Hematopoietic multipotent progenitor cell treated with erythropoietin and hydrocortisone succinate and interleukin-3 and kit ligand, for 17 days (in vitro differentiated cells): ENCODE data around the gene CDAN1.

Experiments used
- DNase-seq: peaks from one replicate; pipeline ENCODE4 v3.0.0-alpha.2; 2015; ENCODE audit warnings: low spot score

CDAN1 gene

DNA sequence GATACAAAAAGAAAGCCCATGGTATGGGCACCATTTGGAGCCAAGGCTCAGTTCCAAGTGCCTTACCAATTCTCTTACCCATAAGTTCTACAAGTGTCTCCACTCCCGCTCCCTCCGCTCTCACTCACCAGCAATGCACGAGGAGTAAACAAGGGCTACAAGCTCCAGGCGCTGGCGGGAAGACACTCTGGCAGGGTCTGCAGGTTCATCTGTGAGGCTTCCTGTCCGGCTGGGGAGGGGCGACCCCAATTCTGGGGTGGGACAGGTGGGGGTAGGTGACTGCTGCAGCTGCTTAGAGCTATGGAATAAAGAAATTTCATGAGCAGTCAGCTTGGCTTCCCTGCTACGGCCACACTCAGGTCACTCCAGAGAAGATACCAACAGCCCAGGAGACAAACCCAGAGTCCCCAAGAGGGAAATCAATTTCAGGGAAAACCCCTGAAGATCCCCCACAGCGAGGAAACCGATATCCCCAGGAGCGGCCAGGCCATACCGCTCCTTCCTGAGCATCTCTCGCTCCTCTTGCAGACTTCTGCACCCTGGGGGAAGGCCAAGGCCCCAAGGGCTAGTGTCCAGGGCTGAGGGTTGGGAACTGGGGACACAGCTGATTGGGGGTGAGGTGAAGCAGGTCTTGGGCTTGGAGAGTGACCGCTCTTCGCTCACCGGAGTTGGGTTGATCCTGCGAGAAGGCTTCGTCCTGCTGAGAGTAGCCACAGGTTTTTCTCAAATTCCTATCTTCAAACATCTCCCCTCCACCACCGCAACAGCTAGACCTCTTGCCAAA lies 1.4 kb downstream of the CDAN1 start:
- no peak for DNase-seq

DNA sequence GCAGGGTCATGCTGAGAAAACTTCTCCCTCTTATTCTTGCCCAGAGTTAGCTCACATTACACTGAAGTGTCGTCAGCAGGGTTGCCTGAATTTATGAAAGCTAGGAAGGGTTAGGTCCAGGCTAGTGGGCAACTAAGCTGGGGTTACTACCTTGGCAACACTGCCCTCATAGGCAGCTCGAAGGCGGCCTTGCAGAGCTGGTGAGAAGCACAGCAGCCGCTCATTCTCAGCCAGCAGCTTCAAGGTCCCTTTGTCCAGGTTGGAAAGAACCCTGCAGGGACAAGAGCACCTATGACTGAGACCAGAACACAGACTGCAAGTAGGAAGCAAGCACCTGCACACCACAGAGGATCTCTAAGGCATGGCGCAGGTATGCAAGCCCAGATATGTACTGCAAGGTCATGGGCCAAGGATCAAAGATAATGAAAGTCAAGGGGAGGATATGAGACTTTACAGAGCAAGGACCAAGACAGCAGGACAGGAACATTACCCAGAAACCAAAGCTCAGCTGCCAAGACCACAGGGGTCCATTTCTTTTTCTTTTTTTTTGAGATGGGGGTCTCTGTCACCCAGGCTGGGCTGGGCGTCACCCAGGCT lies 2.8 kb downstream of the CDAN1 start:
- no peak for DNase-seq

DNA sequence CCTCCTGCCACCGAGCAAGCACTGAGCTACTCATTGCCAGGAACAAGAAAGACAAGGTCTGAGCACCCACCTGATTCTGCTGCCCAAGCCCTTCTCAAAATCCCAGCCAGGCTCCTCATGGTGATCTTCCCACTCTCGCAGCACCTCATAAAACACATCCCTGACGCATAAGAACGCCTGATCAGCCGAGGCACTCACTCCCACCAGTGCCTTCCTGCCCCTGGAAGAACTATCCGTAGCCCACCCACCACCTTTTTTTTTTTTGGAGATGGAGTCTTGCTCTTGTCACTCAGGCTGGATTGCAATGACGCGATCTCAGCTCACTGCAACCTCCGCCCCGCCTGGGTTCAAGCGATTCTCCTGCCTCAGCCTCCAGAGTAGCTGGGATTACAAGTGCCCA lies 3.9 kb downstream of the CDAN1 start:
- no peak for DNase-seq

DNA sequence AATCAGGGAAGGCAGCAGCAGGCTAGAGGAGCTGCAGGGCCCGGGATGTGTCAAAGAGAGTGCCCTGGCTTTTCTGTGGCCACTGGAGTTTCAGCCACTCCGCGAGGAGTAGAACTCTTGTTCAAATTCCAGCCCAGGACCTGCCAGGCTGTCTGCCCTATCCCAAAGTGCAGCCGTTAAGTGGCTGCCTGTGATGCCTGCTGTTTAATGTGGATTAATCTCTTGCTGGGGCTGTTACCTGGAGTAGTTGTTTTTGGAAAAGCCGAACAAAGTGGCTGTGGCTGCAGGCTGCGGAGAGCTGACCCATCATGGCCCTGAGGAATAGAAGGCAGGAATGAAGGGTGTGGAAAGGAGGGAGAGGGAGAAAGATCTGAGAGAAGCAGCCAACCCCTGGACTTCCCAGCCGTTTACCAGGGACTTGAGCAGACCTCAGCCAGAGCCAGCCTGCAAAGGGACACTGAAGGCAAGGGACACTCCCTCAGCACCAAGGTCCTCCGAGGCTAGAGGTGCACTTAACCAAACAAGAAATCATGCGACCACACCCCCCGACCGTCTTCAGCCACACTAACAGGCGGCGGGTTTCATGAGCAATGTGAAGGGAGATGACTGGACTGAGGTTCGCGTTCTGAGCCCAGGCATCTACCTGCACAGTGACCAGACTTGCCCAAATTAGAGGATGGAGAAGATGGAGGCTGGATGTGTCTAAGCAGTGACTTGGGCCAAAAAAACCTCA lies 4.7 kb downstream of the CDAN1 start:
- DNase-seq, result no peak

DNA sequence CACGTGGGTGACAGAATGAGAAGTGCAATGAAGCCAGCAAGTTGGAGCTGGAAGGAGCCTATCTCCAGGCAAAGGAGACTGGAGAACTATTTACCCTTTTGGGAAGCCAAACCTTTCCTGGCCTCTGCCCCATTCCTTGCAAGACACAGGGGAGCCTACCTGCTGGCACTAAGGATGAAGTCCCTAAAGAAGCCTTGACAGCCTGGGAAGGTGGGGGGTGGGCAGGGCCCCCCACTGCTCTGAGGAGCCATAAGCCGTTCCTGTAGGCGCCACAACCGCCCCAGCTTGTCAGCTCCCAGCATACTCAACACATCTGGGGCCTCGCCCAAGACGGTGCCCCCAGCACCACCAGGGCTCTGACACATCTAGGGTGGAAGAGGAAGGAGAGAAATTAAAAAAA lies 5.5 kb downstream of the CDAN1 start:
- no peak for DNase-seq

DNA sequence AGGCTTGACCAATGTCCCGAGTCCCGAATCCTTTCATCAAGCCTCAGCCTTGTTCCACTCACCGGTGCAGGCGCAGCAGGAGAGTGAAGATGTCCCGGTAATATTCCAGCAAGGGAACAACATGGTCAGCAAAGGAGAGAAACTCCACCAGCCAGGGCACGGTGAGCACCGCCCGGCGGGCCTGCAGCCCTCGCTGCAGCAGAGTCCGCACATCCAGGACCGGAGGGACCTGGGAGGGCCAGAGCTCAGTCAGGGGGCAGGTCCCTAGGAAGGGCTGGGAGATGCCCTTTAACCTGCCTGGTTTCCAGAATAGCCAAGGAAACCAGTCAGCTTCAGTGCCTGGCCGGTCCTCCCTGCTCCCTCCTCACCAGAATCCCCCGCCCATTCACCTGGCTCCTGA lies 6.4 kb downstream of the CDAN1 start:
- DNase-seq, result no peak

DNA sequence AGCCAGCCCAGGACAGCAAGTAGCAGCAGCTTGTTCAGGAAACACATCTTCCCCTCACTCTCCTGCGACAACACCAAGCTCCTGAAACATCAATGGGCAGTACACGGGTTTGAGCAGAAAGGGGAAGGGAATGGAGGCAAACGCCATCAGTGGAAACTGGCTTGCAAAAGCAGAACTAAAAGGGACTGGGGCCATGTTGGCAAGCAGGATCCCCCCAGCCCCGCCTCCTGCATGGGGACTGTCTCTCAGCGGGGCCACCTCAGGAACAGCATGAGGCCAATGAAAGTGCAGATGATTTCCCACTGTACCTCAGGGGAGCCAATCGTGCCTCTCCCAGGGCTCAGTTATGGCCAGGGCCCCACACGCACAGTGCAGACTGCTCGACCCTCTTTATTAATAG lies 6.8 kb downstream of the CDAN1 start:
- DNase-seq, result no peak

DNA sequence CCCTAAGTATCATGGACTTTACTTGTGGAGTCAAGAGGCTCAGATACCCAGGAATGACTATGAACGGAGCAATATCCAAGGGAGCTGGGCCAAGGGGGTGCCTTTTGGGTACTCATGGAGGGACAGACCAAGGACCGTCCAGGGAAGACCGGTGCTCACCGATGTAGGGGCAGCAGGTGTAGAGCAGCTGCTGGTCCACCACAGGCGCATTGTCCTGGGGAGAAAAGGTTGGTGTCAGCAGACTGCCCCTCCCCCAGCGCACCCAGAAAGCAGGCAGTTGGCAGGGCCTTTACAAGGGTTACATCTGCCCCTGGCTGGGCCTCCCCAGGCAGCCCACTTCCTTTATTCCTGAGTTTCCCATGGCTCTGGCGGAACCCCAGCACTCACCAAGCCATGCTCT lies 7.5 kb downstream of the CDAN1 start:
- no peak for DNase-seq

DNA sequence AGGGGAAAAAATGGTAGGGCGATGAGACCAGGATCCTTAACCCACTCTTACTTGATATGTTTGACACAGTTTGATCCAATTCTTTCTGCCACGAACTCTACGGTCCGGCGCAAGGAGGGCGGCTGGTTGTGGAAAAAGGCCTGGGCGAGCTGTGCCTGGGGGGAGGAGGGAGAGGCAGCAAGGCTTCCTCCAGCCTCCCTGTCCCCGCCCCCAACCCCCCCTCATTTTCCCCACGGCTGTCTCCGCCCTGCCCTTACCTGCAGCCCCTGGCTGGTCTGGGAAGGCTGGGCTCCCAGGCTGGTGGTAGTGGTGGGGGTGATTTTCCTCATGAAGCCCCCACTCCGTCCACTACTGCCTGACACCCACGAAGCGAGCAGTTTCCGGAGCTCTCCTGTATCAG lies 8.0 kb downstream of the CDAN1 start:
- DNase-seq, result no peak

DNA sequence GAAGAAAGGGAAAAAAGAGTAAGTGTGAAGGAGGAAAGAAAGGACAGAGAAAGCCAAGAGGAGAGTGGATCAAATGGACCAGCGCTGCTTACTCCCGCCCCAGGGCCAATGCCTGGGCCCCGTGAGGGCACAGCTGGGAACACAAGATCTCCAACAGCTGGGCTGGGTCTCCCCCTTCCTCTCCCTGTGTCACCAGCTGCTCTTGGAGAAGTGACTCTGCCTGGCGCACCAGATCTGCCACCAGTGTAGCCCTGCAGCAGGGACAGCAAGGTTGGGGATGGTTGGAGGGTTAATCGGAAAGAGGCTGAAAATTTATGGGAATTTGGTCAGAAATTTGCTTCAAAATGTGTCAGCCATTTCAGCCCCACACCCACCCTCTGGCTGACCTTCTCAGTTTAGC lies 8.4 kb downstream of the CDAN1 start:
- no peak for DNase-seq

DNA sequence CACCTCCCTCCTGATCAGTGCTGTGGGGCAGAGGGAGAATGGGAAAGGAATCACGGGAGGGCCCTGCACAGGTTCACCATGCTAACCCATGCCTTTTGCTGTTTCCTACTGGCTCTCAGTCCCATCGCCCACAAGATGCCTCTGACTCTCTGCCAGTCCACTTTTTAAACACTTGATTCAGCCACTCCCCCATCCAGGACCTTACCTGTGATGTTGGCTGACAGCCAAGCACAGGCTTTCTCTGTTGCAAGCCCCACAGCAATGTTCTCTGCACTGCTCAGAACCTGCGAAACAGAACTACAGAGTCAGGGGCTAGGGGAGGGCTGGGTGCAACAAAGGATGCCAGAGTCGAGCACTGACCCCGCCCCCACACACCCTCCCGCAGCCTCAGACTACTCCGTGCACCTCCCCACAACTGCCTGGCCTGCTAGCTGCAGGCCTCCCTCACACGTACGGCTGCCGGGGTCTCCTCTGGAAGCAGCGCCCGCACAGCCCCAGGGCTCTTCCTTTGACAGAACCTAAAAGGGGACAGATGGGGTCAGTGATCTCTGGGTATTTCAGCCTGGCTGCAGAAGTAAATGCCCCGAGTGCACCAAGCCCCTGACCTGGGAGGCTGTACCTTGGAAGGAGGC lies 9.1 kb downstream of the CDAN1 start:
- DNase-seq, result no peak

DNA sequence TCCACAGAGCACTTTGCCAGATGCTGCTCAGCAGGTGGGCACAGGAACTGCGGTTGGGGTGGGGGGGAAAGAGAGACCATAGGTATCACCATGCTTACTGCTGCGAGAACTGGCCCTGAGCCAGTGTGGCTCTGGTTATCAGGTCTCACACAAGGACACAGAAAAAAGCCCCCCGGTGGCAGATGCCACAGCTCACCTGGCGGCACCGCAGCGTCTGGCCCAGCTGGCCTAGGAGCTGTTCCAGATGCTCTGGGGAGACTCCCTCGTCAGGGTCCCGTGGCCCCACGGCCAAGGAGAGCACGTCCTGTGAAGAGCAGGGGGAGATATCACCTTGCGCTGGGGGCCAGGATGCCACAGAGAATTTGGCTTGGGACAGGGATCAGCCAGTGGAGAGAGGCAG lies 10.8 kb downstream of the CDAN1 start:
- DNase-seq, result no peak

DNA sequence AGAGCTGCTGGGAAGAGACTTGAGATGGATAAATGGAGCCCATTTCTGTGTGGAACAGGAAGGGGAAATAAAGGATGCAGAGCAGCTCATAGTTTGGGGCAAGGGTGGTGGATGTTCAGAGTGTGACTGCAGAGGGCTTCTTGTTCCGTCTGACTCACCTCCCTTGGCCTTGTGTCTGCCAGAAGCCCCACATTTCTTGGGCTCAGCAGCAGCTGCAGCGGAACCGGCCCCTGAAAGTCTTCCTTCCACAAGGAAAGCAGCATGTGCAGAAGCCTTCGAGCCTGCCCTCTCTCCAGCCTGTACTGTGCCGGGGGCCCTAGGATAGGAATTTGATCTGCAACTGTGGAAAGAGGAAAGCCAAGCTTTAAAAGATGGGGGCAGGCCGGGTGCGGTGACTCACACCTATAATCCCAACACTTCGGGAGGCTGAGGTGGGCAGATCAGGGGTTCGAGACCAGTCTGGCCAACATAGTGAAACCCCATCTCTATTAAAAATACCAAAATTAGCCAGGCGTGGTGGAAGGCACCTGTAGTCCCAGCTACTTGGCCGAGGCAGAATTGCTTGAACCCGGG lies 11.5 kb downstream of the CDAN1 start:
- DNase-seq, result no peak

DNA sequence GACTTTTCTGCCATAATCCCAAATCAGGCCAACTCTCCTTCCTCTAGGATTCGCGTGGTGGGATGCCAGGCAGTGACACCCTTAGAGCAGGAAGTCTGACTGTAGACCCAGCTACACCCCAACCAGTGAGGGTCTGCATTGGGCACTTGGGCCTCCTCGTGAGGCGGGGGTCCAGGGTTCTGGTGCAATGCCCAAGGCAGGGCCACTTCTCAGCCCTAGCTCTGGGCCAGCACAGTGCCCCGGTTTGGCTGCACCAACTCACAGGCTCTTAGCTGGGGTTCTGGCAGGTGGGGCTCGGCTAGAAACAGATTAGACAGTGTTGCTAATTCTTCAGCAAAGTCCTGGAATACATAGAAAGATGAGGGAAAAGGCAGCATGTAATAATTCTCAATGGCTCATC lies 12.7 kb downstream of the CDAN1 start:
- no peak for DNase-seq

DNA sequence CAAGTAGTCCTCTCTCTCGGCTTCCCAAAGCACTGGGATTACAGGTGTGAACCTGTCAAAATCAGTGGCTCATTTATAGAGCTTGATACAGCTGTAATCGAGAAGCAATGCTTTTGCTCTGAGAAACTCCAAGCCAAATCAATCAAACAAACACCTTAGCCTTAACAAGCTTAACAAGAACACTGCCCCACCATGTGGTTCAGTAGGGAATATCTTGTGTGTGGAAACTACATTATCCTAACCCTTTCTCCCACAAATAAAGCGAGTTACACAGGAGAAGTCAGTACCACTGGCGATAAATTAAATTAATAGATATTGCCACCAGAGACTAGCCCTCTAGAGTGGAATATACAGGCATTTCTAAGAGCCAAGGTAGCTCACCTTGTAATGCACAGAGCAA lies 13.9 kb downstream of the CDAN1 start:
- DNase-seq, result no peak

DNA sequence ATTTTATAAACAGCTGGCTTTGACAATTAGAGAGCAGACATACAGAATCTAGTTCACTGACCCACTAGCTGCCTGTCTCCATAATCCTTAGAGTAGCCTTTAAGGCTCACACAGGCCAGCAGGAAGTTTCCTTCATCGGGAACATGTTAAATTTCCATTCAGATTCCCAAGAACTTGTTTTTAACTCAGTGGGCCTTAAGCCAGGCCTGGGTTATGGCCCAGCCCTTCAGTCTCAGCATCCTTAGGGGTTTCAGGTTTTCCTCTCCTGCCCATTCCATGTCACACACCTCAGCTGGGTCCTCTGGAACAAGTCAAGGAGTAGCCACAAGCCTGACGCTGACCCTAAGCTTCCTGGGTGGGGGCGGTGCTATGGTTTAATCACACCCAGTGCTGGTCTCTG lies 15.0 kb downstream of the CDAN1 start:
- DNase-seq, result no peak

DNA sequence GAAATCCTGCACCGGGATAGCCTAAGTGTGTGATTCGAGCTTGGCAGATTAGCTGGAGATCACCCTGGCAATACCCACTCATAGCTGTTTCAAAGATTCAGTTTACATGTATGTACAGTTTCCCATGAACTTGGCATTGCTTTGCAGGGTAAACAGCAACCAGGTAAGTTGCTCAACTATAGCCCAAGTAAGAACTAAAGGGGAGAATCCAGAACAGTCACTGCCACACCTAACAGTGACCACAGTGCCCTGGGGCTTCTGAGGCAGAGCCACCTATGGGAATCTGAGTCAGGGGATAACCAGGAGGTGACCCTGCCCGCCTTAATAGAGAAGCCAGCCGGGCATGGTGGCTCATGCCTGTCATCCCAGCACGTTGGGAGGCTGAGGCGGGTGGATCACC lies 15.9 kb downstream of the CDAN1 start:
- DNase-seq, result no peak

DNA sequence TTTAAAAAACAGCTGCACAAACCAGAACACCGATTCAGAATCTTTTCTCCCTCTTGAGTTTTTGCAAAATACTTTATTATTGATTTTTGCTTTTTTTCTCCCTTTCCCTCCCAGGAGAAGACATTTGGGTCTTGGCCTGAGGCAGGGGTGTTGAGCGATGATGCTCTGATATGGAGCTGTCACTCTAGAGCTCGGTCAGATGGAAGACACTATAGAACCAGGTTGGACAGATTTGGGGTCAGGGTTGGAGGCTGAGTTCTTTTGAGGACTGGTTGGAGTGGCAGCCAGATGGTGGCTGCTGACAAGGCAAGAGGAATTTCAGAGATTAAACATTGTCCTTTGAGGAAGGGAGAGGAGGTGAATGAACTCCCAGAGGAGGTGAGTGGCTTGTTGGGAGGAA lies 16.9 kb downstream of the CDAN1 start:
- no peak for DNase-seq

DNA sequence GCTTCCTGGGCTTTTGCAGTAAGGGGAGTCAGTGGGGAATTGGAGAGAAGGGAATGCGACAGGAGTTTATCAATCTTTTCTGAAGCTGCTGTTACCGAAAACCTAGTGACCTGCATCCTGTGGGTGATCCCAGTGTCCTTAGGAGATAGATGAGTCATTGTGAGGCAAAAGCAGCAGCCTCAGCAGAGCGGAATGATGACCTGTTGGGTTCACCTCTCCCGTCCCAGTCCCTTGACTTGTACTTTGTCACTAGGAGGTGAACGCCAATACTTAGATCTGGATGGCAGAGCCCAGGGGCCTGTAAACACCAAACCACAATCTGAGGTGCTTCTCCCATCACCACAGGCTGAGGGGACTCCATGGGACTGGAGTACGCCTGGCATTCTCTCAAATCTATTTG lies 17.9 kb downstream of the CDAN1 start:
- no peak for DNase-seq

DNA sequence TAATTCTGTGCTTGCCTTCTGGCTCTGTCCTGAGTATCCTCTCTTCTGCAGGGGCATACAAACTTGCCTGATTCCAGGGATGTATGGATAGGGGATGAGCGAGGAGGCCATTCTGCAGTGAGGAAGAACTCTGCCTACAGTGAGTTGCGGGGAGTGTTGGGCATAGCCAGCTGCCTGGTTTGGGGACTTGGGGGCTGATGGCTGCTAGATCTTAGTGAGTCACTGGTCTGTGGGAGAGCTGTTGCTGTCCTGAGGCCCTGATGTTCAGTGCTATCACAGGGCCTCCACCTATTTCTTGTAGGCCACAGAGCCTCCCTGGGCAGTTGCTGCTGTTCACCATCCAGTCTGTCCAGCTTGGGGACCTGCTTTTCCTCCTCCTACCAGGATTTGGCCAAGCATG lies 20.3 kb downstream of the CDAN1 start:
- DNase-seq, result no peak

DNA sequence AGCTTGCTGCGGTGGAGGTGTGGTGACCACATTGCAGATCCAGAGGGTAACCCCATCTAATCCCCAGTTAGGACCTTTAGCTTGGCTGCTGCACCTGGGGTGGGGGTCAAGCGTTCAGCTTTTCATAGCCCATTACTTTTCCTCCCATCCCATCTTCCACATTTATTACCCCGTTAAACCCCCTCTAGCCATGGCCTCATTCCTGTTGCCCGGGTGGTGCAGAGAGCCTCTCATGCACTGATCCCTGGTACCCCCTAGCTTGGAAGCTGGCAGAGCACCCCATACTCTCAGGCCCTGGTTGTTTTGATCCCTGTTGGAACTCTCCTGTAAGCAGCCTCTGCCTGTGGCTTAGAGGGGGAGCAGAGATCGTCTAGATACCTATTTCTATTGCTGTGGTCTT lies 20.8 kb downstream of the CDAN1 start:
- DNase-seq, result no peak

DNA sequence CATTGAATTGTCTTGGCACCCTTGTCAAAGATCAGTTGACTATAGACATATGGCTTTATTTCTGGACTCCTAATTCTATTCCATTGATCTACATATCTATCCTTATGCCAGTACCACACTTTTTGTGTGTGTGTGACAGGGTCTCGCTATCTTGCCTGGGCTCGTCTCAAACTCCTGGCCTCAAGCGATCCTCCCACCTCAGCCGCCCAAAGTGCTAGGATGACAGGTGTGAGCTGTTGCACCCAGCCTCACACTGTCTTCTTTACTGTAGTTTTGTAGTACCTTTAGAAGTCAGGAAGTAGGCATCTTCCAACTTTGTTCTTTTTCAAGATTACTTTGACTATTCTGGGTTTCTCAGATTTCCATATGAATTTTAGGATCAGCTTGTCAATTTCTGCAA lies 24.3 kb downstream of the CDAN1 start:
- DNase-seq, result no peak

DNA sequence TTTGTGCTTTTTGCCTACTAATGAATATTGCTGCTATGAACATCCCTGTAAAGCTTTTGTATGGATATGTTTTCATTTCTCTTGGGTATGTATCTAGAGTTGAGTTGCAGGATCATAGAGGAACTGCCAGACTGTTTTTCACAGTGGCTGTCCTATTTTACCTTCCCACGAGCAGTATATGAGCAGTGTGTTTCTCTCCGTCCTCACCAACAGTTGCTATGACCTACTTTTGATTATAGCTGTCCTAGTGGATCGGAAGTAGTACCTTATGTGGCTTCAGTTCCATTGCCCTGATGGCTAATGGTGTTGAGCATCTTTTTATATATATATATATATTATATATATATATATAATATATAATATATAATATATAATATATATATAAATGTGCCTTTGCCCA lies 25.2 kb downstream of the CDAN1 start:
- no peak for DNase-seq
